Epithelial cell of proximal tubule (primary cell): ENCODE results near the gene SHKBP1. TPM values are rescaled to one million over a fixed set of nuclear protein-coding genes. Genes with fewer than 3 reads are reported as not detected.

ENCODE experiments used
- DNase-seq: peaks from one replicate; pipeline ENCODE4 v3.0.0-alpha.2; 2011; ENCODE audit warnings: low read depth
- H3K4me3 ChIP-seq: 2 replicates; pipeline ENCODE4 v1.5.1; 2011; ENCODE audit warnings: low read depth, mild to moderate bottlenecking, low read length
- total RNA-seq: library from RNA; depleted of rRNA; stranded (reverse); fragments of >200 nt; gene quantifications from 2 replicates; pipeline ENCODE4 v1.2.3, GENCODE V29; 2015
- TF ChIP-seq, protein P1 (sequence below): conservative IDR thresholded peaks from 2 replicates; pipeline ENCODE4 v1.5.1; 2012; ENCODE audit warnings: low read depth, mild to moderate bottlenecking, low read length

Gene SHKBP1
- total RNA-seq, 1 donor from 2014 or later, result 113 TPM

DNA sequence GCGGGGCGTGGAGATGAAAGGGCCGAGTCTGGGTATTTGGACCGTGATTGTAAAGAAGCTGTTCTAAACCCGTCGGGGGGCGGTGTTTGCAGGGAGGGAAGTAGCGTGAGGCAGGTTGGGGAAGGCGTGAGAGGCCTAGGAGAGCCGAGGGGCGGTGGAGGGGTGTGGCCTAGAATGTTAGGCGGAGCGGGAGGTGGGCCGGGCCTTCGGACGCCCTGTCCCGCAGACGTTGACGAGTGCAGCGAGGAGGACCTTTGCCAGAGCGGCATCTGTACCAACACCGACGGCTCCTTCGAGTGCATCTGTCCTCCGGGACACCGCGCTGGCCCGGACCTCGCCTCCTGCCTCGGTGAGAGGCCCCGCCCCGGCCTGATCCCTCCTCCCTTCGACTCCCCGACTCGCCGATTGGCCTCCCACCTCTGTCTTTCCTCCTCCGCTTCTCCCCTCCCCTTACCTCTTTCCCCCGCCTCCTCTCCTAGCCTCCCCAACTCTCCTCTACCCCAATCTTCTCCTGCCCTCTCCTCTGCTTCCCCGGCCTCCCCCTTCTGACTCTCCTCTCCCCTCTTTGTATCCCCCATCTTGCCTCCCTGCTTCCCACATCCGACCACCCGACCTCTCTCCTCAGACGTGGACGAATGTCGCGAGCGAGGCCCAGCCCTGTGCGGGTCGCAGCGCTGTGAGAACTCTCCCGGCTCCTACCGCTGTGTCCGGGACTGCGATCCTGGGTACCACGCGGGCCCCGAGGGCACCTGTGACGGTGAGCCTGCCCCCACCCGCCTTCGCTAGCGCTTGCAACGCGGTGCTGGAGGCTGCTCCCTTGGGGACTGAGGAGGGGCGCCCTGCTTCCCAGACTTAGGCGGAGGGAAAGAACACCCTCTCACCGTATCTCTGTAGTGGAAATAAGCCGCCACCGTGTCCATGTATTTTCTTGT, 37.3 kb downstream of the SHKBP1 start:
- no peak for DNase-seq
- TF ChIP-seq, protein P1, sequence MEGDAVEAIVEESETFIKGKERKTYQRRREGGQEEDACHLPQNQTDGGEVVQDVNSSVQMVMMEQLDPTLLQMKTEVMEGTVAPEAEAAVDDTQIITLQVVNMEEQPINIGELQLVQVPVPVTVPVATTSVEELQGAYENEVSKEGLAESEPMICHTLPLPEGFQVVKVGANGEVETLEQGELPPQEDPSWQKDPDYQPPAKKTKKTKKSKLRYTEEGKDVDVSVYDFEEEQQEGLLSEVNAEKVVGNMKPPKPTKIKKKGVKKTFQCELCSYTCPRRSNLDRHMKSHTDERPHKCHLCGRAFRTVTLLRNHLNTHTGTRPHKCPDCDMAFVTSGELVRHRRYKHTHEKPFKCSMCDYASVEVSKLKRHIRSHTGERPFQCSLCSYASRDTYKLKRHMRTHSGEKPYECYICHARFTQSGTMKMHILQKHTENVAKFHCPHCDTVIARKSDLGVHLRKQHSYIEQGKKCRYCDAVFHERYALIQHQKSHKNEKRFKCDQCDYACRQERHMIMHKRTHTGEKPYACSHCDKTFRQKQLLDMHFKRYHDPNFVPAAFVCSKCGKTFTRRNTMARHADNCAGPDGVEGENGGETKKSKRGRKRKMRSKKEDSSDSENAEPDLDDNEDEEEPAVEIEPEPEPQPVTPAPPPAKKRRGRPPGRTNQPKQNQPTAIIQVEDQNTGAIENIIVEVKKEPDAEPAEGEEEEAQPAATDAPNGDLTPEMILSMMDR, result no peak
- H3K4me3 ChIP-seq, result peak overlapping the region; percentile 34

DNA sequence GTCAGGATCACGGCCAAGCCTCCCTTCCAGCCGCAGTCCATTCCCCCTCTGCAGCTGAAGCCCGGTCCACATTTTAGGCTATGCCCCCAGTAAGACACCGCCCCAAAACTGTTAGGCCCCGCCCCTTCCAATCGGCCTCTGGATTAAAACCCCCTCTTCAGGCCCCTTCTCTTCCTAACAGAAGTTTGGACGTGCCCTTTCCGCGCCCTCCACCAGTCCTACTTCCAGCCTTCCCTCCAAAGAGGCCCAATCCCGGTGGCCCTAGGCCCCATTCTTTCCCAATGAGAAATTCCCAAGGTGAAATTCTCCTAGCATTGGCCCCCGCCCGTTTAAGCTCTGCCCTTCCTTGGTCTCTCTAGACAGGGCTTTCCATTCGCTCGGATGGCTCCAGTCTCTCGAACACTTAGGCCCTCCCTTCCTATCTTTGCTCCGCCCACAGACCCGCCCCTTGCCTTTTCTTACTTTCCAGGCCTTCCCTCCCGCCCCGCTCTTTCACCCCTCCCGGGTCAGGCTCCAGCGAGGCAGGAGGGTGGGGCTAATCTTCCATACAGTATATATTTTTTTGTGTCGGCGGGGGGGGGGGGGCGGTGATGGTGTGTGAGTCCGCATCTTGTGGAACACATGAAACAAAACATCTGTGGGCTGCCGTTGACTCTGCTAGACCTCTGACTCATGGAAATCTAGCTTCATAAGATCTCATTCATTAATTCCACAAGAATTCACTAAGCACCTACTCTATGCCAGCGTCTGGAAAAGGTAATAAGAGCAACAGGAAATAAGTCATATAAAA, 38.1 kb downstream of the SHKBP1 start:
- no peak for DNase-seq
- peak overlapping the region; percentile 34 for H3K4me3 ChIP-seq
- TF ChIP-seq, protein P1, result no peak

DNA sequence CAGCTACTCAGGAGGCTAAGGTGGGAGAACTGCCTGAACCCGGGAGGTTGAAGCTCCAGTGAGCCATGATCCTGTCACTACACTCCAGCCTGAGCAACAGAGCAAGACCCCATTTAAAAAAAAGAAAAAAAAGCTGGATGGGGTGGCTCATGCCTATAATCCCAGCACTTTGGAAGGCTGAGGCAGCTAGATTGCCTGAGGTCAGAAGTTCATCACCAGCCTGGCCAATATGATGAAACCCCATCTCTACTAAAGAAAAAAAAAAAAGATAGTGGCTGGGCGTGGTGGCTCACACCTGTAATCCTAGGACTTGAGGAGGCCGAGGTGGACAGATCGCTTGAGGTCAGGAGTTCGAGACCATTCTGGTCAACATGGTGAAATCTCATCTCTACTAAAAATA, 39.5 kb downstream of the SHKBP1 start:
- DNase-seq, result no peak
- TF ChIP-seq, protein P1, result no peak
- no peak overlapping the region for H3K4me3 ChIP-seq

DNA sequence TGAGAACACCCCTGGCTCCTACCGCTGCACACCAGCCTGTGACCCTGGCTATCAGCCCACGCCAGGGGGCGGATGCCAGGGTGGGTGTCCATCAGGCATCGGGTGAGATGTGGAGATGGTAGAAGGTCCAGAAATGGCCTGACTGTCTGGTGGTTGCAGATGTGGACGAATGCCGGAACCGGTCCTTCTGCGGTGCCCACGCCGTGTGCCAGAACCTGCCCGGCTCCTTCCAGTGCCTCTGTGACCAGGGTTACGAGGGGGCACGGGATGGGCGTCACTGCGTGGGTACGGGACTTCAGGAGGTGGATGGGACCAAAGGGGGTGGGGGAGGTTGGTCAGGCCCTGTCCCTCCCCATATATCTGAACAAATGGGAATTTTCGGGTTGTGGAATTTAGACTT, 40.3 kb downstream of the SHKBP1 start:
- H3K4me3 ChIP-seq, result no peak overlapping the region
- TF ChIP-seq, protein P1, result no peak

DNA sequence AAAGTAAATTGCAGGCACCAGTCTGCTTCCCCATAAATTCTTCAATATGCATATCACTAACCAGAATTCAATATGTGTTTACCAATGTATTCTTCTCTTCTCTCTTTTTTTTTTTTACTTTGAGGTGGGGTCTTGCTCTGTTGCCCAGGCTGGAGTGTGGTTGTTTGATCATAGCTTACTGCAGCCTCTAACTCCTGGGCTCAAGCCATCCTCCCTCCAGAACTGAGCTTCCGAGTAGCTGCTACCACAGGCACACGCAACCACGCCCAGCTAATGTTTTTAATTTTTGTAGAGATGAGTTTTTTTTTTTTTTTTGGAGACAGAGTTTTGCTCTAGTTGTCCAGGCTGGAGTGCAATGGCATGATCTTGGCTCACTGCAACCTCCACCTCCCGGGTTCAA, 41.3 kb downstream of the SHKBP1 start:
- TF ChIP-seq, protein P1, result no peak
- DNase-seq, result no peak
- no peak overlapping the region for H3K4me3 ChIP-seq

More for the DNA sequence above, 40.3 kb downstream of the SHKBP1 start:
- no peak for DNase-seq

DNA sequence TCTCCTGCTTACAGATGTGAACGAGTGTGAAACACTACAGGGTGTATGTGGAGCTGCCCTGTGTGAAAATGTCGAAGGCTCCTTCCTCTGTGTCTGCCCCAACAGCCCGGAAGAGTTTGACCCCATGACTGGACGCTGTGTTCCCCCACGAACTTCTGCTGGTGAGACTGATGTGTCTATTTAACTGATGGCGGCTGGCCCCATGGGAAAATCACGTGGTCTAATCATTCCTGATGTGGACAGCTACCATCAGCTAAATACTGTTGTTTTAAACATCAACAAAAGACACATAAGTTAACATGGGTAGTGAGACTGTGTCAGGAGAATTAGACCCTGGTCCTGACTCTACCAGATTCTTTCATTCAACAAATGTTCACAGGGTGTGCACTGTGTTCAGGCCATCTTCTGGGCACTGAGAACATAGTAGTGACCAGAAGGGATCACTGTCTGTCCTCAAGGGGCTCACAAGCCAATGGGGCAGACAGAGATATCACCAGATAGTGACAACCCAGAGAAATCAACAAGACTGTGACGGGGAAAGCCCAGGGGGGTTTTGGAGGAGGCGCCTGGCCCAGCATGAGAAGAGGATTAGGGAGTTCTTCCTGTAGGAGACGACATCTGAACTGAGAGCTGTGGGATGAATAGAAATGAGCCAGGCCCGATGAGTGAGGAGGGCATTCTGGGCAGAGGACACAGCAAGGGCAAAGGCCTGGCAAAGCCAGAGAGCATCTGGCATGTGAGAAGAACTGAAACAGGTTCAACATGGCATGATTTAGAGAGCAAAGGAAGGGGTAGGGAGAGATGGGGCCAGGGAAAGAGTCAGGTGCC, 42.9 kb downstream of the SHKBP1 start:
- H3K4me3 ChIP-seq, result no peak overlapping the region
- DNase-seq, result no peak
- TF ChIP-seq, protein P1, result no peak
